Myocyte (in vitro differentiated cells): ENCODE measurements around the gene CNGA1. TPM values are rescaled to one million over a fixed set of nuclear protein-coding genes. Genes with fewer than 3 reads are reported as not detected.

Source experiments
- DNase-seq: peaks from one replicate; pipeline ENCODE4 v3.0.0-alpha.2; 2012; ENCODE audit warnings: low read depth
- total RNA-seq: library from RNA; depleted of rRNA; stranded (reverse); fragments of >200 nt; gene quantifications from 2 replicates; pipeline ENCODE4 v1.2.3, GENCODE V29; 2014

Gene CNGA1
- total RNA-seq, 1 donor from 2014 or later, result 3.5 TPM

DNA sequence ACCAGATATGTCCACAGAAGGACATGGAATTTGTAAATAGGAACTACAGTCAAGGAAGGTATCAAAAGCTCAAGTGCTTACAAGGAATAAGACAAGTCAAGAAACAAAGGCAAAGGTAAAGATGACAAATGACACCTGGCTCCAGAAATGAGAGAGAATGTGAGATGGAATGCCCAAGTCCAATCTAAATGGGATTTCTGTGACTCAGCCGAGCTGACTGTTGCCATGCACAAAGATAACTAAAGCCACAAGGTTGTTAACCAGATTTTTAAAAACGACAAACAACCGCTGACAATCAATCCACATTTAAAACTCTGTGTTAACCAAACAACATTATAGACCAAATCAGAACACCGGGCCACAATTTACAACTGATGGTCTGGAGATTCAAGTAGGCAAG, 103.2 kb downstream of the CNGA1 start:
- peak; percentile 16 for DNase-seq

DNA sequence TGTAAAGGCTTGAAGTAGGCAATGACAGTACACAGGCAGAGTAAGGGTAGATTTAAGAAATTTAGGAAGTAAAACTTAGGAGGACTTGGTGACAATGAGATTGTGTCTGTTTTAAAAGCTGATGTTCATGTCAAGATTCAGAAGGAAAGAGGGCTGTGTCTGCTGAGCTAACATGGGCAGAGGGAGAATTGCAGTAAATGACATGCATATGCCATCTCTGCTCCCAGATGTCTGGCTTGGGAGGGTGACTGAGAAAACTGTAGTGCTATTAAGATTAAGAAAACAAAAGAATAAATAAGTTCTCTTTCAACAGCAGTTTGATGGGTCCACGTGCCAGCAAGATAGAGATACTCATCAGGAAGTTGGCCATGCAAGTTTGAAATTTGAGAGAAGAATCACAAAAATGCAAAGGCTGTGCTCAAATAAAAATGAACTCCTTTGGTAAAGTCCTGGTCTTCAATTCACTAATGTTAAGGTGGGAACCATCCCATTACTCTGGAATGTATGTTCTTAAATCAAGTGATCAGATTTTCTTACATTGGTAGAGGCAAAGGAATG, 109.3 kb downstream of the CNGA1 start:
- no peak for DNase-seq

DNA sequence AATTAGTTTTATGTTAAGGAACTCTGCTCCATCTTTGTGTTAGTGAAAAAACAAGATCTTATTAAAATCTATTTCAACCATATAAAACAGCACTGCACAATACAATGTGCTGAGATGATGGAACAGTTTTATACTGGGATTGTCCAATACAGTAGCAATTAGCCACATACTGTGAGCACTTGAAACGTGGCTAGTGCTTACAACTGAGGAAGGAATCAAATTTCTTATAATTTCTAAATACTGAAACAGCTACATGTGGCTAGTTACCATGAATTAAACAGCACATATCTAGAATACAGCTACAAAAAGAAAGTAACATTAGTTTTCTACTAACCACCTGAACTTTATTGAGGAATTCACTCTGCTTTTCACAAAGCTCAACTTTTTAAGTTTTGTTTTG, 116.8 kb downstream of the CNGA1 start:
- DNase-seq, result no peak

DNA sequence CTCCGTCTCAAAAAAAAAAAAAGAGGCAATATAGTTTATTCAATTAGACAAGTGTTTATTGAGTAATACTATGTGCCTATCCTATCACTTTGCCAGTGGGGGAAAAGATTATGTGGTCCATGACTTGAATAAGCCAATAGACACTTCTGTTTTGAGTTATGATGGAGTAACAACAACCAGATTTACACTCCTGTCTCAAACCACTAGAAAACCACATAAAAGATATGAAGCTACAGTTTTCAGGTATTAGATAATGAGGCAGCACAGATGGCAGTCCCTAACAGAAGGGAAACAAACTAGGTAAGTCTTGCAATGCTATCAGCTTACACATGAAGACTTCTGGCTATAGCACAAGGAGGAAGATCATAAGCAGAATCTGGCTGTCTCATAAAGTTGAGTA, 124.6 kb downstream of the CNGA1 start:
- no peak for DNase-seq

Other genes starting within 250 kb of the CNGA1 start
- 1.5 and 1.6 TPM in 2 replicates for gene CORIN, start 178.6 kb downstream of the CNGA1 start, total RNA-seq
- gene NFXL1, start 102.1 kb downstream of the CNGA1 start, total RNA-seq, result 3.7 TPM in 2 replicates
- 0.27 and 3.1 TPM in 2 replicates for gene NIPAL1, start 91 bp upstream of the CNGA1 start, total RNA-seq
- 1.1 and 2.7 TPM in 2 replicates for gene TXK, start 117.6 kb upstream of the CNGA1 start, total RNA-seq